GM21447 (cell line): ENCODE measurements around the gene UROC1.

Source experiments
- ATAC-seq: cut with Tn5 transposase; IDR thresholded peaks from one replicate; pipeline ENCODE4 v1.9.1; 2021; ENCODE audit not compliant: unreplicated experiment

UROC1 gene

GRCh38 chr3:126464997-126465396, 52.6 kb downstream of the UROC1 start:
- no peak for ATAC-seq

- no peak for ATAC-seq
These were observed 53.1 kb downstream of the UROC1 start for GRCh38 chr3:126464494-126464893.

DNA sequence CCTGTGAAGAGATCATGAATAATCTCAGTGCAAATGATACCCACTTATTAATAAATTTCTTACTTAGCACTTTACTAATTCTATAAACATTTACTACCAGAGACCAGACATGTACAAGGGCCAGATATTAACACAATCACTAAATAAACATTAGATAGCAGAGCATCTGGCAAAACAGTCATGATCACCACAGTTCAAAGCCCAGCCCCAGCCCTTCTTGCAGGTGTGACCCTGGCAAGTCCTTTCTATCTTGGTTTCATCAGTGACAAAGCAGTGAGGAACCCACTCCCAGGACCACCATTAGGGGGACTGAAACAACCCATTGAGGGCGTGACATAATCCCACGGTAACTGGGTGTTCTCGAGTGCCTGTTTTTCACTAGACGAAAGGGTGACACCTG, 53.5 kb downstream of the UROC1 start:
- ATAC-seq, result no peak

- ATAC-seq, result no peak
These were observed 54.1 kb downstream of the UROC1 start for GRCh38 chr3:126463521-126463920.

DNA sequence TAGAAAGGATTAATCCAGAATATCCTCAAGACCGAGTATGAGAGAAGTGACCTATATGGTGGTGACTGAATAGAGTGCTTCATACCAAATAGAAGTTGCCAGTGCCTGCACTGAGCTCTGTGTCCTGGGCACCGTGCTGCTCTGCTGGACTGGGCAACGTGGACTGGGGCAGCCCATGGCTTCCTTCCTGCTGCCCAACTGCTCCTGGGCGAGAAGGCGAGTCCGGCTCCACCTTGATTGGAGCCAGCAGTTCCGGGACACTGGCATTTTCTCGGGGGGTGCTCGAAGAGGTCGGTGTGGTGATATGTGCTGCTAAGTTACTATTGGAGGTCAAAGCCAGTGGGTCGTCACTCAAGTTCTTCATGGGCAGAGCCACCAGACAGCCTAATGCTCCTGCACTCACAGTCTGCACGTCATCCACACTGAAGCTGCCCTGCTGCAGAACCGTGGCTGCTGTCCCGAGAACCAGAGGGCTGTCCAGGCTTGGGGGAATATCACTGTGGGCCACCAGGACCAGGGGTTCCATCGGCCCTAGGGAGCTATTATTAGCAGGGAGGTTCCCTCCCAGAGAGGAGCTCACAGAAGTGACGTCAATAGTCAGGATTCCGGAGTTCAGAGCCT, 56.0 kb downstream of the UROC1 start:
- ATAC-seq, result no peak

DNA sequence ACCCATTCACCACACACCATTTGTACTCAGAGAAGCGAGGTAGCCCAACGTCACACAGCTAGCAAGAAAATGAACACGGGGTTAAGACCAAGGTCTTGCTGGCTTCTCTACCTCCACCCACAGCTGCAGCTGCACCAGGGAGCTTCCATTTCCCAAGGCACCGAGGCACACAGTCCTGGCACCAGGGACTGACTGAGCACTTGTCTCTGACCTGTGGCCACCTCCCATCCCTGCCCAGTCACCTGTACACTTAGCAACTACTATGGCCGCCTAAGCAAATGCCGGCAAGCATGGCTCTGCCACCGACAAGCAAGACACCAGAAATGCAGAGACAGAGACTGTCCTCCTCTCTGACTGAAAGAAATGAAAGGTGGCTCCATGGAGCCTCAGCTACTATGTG, 57.2 kb downstream of the UROC1 start:
- no peak for ATAC-seq

DNA sequence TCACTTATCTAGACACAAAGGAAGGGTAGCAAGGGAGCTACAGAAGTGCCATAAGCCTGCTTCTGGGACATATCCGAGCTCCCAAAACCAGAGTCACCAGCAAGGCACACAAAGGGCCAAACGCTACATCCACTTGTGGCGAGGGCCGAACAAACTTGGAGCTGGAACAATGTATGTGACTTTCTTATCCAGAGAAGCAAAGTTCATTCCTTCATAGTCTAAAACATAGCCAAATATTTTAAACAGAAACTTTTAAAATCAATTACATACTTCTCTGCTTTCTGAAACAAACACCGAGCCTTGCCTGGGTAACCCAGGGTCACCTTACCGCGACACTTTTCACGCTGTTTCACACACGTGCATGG, 57.8 kb downstream of the UROC1 start:
- ATAC-seq, result no peak

GRCh38 chr3:126459111-126459762, 58.3 kb downstream of the UROC1 start:
- ATAC-seq, result no peak

- ATAC-seq, result no peak
These were observed 60.7 kb downstream of the UROC1 start for GRCh38 chr3:126456766-126457388.

- no peak for ATAC-seq
These were observed 61.4 kb downstream of the UROC1 start for GRCh38 chr3:126456211-126456610.

DNA sequence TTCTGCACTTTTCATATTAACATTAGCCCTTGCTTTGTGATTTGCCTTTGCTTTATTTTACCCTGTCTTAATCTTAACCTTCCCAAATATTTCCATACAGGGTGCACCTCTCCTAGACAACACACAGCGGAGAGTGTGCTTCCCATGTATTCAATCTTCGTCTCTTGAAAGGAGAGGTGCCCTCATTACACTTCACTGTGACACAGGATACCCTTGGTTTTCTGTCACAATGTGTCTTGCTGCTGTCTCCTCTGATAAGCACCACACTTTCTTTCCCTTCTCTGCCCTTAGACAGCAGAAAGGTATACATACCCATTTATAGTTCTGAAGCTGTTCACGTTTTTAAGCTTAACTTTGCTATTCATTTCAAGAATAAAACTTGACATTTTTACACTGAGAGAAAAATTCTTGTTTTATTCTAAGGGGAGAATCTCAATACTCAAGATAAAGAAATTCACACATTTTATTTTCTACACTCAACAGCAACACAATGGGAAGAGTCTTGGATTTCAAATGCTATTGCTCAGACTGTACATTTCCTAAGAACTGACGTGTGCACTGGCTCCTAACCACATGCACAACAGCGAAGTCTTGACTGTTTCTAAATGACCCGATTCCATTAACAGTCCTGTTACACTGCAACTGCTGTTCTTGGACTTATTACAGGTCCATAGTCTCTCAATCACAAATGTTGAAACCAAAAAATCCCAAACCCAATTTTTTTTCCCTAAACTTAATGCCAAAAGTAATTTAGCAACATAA, 63.0 kb downstream of the UROC1 start:
- no peak for ATAC-seq

GRCh38 chr3:126454025-126454424, 63.5 kb downstream of the UROC1 start:
- no peak for ATAC-seq

- no peak for ATAC-seq
These were observed 65.4 kb downstream of the UROC1 start for GRCh38 chr3:126452213-126452612.

GRCh38 chr3:126451511-126451910, 66.1 kb downstream of the UROC1 start:
- ATAC-seq, result no peak

DNA sequence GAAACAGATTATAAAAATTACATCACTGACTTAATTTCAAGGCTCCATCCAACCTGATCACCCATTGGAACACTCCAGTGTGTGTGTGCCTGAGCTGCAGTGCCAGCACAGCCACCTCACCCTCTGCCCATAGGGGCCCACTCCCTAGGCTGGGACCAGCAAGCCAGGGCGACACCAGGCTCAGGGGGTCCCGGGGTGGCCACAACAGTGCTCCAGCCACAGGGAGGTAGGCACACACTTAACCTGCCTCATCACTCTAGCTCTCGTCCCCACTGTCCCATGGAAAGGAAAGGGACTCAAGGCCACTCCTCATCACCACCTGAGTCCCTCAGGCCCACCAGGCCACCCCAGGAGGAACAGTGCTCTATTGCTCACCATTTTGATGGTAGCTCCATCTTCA, 66.8 kb downstream of the UROC1 start:
- ATAC-seq, result no peak

GRCh38 chr3:126450219-126450618, 67.4 kb downstream of the UROC1 start:
- no peak for ATAC-seq

GRCh38 chr3:126449621-126450051, 67.9 kb downstream of the UROC1 start:
- no peak for ATAC-seq

GRCh38 chr3:126448893-126449180, 68.7 kb downstream of the UROC1 start:
- ATAC-seq, result no peak

DNA sequence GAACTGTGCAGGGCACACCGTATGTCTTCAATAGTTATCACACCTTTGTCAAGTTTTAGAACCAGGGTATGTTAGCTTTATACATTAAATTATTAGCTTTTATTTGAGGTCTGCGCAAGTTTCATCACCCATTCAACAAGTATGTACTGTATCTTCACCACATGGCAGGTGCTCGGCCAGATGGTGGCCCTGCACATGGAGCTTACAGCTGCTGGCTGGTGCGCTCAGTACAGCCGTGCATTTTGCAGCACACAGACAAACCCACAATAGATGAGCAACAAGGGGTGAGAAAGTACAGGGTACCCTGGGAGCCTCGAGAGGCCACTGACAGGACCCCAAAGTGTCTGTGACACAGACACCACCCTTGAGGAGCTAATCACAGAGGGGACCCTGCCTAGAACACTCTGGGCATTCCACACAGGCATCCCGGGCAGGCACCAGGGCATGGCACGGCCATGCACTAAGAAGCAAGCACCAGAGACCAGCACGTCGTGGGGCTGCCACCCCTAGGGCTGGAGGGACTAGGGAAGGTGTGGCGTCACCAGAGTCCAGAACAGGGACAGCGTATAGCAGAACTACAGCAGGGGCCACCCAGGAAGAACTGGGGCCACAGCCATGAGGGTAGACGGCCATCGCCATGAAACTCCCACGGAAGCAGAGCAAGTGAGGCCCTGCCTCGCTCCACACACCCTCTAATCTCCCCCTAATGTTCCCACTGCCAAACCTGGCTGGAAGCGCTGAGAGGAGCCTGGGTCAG, 69.3 kb downstream of the UROC1 start:
- ATAC-seq, result no peak

DNA sequence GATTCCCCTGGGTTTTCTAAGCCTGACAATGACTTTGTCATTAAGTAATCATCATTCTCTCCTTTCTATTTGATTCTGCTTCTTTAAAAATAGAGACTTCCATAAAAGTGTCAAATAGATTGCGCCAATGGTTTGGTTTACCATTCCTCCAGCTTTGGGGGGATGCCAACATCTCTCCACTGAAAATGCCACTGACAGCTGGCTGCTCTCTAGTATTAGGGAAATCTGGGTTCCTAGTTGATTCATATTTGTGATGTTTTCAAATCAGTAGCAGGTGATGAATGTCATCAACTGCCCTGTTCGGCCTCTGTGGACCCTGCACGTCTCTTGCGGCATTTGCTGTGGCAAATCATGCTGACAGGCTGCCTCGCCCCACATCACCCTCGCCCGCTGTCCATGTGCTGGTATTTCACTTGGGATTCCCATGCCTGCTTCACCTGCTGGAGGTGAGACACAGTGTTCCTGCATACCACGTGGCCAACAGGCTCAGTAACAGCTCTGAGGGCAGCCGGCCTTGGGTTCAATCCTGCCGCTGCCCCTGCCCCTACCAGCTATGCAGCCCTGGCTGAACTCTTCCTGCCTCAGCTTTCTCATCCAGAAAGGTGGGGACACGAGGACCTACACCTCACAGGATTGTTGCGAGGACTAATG, 70.0 kb downstream of the UROC1 start:
- no peak for ATAC-seq

- no peak for ATAC-seq
These were observed 70.8 kb downstream of the UROC1 start for GRCh38 chr3:126446791-126447190.
